Measurements from ENCODE around the gene TMEM131L.
"Not testable (repeated sequence)": the region's sequence is repeated elsewhere in the genome, so short reads cannot be mapped to it uniquely, and the experiment has no call there.

The TMEM131L gene

DNA sequence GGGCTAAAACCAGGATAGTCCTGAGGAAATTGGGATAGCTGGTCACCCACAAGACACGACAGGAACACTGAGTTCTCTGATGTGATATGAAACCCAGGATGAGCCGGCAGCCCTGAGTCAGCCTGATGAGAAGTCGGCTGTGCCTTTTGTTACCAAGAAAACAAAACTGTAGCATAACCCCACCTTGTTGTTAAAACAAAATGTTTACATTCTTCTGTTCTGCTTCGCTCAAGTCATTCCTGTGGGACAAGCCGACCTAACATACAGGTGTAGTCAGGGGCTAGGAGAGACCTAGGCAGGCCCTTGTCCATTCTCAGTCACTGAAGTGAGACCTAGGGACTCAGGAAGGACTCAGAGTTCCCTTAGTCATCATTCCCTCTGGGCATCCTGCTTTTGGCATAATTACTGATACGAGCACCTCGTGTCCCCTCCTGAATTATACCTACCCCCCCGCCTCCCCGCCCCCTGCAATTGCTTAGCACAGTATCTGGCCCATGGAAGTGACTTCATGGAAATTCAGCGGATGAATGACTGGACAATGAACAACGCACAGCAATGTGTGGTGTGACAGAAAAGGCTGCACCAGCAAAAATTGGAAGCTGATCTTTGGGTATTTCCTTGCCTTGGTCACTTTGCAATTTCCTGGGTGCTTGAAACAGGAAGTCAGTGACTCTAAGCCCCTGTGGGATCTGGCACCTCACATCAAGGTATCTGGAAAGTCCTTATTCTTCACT is 186.1 kb downstream of the TMEM131L start:
- no peak for DNase-seq (ENCODE audit: low read depth in 2 of 2)

DNA sequence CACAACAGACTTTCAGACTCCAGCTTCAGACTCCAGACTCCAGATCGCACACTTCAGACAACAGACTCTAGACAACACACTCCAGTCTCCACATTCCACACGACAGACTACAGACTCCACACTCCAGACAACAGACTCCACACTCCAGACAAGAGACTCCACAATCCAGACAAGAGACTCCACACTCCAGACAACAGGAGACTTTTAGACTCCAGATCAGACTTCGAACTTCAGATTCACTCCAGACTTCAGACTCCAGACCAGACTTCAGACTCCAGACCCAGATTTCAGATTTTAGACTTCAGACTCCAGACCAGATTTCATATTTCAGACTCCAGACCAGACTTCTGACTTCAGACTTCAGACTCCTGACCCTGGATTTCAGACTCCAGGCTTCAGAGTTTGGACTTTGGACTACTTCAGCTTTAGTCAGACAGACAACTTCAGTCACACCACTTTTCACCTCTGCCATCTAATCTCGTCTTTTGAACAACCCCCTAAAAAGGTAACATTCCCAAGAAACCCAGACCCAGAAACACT is 188.9 kb downstream of the TMEM131L start:
- no peak for DNase-seq (ENCODE audit: low read depth in 2 of 2)

DNA sequence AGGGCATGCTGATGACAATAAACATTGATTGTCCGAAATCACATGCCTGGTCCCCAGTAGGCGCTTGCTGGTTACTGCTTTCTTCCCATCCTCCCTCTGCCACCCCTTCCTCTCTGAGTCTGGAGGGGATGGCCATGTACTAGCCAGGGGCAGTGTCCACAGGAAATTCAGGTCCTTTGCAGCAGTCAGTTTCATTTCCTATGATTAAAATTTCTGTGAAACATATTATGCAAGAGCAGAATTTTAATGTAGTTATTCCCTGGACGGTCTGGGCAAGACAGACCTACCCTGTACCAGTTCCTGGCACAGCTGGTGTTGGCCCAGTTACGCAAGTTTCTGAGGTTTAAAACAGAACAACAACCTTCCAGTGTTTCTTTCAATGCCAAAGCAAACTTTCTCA is 189.8 kb downstream of the TMEM131L start:
- DNase-seq (ENCODE audit: low read depth in 2 of 2): no peak

DNA sequence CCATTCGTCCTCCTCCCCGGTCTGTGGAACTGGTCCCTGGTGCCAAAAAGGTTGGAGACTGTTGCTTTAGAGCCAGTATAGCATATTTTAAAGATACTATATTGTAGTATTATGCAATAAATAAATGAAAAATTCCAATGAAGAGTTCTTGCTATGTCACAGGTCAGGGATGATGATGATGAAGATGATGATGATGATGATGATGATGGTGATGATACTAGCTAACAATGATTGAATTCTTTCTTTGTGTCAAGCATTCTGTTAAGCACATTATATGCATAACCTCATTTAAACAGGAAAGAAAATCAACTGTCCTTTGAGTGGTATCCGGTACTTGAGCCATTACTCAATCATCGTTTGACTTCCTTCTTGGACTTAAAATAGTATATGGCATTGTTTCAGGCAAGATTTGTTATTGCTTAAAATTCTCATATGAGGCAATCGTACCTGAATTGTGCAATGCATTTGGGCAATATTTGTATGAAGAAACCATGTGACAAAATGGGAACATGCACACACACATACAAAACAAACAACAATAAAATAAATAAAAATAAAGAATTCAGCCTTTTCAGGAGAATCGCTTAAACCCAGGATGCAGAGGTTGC is 195.2 kb downstream of the TMEM131L start:
- no peak for DNase-seq (ENCODE audit: low read depth in 2 of 2)

DNA sequence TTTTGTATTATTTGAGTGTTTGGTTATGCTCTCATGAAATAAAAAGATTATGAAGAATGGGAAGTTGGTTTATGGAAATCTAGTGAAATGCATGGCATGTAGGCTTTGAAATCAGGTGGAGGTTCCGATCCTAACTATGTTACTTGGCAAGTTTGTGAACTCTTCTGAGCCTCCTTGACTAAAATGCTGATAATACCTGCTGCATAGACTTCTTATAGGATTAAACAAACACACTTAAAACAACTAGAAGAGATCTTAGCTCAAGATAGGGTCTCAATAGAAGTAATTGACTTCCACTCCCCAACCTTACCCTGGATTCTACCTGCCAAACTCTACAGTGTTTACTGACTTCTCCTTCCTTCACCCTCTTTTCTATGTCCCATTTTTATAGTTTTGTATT is 195.7 kb downstream of the TMEM131L start:
- no peak for DNase-seq (ENCODE audit: low read depth in 2 of 2)

DNA sequence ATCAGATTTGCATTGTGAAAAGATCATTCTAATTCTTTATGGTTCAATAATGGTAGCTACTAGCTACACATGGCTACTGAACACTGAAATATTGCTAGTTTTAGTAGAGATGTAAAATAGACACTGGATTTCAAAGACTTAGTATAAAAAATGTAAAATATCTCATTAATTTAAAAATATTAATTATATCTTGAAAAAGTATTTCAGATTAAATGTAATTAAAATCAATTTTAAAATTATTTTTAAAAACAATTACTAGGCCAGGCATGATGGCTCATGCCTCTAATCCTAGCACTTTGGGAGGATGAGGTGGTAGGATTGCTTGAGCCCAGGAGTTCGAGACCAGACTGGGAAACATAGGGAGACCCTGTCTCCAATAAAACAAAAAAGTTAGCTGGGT is 197.5 kb downstream of the TMEM131L start:
- no peak for DNase-seq (ENCODE audit: low read depth in 2 of 2)

DNA sequence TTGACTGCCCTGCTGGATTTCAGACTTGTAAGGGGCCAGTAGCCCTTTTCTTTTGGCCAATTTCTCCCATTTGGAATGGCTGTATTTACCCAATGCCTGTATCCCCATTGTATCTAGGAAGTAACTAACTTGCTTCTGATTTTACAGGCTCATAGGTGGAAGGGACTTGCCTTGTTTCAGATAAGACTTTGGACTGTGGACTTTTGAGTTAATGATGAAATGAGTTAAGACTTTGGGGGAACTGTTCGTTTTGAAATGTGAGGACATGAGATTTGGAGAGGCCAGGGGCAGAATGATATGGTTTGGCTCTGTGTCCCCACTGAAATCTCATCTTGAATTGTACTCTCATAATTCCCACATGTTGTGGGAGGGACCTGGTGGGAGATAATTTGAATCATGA is 200.3 kb downstream of the TMEM131L start:
- DNase-seq (ENCODE audit: low read depth in 2 of 2): not testable (repeated sequence)

DNA sequence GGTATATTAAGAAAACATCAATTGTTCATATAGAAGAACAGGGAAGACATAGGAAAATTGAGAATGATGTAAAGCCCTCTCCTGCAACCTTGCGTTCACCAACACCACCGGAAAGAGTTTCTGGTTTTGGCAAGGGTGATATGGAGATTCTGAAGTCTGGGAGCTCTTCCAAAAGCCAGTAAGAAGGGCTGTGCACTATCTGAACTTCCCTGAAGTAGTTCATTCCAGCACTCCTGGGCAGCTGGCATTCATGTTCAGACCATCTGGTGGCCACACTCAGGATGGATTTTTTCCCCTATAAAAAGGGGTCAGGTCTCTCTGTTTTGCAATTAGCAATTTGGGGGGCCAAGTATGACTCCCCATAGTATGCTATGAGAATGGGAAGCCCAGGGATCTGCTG is 202.5 kb downstream of the TMEM131L start:
- DNase-seq (ENCODE audit: low read depth in 2 of 2): no peak

DNA sequence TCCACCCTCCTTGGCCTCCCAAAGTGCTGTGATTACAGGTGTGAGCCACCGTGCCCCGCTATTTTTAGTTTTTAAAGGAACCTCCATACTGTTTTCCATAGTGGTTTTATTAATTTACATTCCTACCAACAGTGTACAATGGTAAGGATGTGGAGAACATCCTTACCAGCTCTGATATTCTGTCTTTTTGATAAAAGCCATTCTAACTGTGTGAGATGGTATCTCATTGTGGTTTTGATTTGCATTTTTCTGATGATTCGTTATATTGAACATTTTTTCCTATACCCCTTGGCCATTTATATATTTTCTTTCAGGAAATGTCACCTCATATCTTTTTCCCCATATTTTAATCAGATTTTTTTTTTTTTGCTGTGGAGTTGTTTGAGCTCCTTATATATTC is 203.7 kb downstream of the TMEM131L start:
- DNase-seq (ENCODE audit: low read depth in 2 of 2): no peak

DNA sequence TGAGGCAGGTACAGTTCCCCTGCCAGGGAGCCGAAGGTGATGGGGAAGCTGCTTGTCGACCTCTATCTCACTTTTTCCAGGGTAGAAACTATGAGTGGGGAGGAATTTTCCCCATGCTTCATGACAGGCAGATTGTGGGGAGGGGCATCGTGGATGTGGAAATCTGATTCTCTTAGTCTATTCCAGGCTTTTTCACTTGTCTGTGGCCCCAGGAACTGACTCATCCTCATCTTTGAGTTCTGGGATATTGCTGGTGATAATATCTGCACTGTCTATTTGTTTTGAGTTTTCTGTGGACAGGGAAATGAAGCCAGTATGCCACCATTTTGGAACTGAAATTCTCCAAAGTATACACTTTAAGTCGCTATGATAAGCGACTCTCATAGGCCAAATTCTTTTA is 210.3 kb downstream of the TMEM131L start:
- no peak for DNase-seq (ENCODE audit: low read depth in 2 of 2)

DNA sequence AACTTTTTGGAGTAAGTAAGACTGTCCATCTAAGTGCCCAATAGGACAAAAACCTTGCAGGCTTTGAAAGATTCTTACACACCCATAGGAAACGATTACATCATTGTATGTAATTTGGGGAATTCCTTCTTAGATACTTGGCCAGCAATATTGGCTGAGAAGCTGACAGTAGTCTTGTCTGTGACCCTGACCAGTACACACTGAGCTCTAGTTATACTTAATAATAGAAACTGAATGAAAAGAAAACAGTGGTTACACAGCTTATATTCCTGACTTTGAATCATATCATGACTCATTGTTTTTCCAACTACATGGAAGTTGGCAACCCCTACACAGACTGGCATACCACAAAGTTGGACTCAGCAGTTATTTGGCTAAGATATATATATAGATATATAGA is 210.8 kb downstream of the TMEM131L start:
- DNase-seq (ENCODE audit: low read depth in 2 of 2): no peak

DNA sequence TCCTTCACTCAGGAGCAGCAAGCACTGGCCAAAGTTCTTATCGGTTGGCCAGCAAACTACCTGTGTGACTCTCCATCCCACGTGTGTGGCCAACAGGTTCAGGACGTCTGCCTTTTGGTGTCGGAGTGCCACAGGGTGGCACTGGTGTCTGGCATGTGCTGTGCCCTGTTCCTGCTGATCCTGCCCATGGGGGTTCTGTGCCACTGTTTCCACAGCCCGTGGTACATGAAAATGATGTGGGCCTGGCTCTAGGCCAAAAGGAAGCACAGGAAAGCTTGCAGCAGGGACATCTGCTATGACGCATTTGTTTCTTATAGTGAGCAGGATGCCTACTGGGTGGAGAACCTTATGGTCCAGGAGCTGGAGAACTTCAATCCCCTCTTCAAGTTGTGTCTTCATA is 213.3 kb downstream of the TMEM131L start:
- no peak for DNase-seq (ENCODE audit: low read depth in 2 of 2)

DNA sequence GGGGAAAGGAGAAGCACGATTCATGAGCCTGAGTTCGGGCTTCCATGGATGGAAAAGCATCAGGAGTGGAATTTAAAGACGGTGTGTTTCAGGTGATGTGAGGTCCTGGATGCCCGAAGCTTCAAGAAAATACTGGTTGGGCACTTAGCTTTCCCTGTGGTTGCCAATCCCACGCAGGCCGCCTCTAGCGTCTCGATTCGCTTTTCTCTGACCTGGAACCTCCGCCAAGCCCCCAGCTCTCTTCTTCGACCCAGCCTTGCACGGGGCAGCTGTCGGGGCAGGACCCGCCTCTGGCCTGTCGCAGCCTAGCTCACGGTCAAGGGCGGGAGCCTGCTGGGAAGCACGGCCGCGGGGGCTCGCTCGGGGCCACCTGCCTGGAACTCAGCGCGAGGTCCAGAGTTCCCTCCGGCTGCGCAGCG is 217.6 kb downstream of the TMEM131L start:
- no peak for DNase-seq (ENCODE audit: low read depth in 2 of 2)

DNA sequence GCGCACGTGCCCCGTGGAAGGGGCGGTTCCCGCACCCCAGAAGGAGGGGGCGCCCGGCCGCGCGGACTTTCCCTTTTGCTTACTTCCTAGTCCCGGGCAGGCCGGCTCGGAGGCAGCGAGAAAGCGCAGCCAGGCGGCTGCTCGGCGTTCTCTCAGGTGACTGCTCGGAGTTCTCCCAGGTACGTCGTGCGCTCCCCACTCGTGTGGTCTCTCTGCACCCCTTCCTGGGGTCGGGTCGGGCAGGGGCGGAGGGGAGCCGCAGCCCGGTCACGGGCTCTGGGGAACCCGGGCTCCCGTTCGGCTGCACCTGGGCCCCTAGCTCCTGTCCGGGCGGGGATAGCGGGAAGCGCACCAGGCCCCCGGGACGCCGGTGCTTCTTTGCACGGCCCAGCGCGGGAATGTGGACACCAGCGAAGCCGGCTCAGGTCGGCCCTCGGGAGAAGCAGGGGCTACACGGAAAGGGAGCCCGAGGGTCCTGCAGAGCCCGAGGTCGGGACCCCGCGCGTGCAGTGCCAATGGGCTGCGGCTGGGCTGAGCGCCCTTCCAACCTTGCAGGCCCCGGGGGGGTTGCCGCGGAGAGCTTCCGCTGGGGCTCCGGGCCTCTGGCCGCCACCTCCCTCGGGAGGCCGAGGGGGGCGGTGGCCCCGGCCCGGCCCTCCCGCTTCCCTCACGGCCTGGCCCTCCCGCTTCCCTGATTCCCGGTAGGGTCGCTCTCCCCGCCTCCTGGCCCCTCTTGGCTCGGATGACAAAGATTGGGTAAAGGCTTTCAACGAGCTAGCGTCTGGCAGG is 218.2 kb downstream of the TMEM131L start, which contains the start of gene TLR2:
TLR2 (plus strand) TSS at position 99 of the 789 bp plus-strand sequence. CDS start 18,628 bp downstream, outside the sequence.
- DNase-seq (ENCODE audit: low read depth in 2 of 2): peak; percentile 34 to 53

DNA sequence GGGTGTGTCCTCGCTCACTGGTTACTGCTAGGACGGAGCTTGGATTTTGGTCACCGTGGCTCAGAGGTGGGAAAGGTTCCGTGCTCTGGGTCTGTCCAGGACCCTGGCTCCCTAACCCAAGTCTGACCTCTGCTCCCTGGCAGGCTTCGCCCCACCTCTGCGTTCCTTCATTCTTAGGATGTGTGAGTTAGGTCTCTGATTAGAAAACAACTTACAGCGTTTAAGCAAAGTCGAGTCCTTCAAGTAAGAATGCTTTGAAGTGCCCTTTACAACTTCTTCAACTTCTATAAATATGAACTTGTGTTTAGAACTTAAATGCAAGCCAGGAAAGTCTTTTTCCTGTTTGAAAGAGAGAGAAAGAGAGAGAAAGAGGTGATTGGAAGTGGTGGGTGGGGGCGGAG is 218.8 kb downstream of the TMEM131L start:
- peak in 1 of 2 experiments; percentile 6 for DNase-seq (ENCODE audit: low read depth in 2 of 2)
